ENCODE data around the gene AXIN1. TPM values are rescaled to one million over a fixed set of nuclear protein-coding genes. Genes with fewer than 3 reads are reported as not detected.

Gene AXIN1
- total RNA-seq, 2 donors from 2014 or later = 14.8 TPM

- 0 to 1% methylated on average over 19 to 39 of the region's 58 CpGs for WGBS, 2 donors
- intact Hi-C loops (cut with DNase I) = no loop called here
- Histone ChIP-seq H3K36me3 (replicated peaks in 1 of 2; ENCODE audit: insufficient read depth in 1 of 2, low read depth in 2 of 2) (no peaks in the 10 kb centered on the region), H3K9me3 (no peaks in the 10 kb centered on the region), H3K27ac (no peak overlapping the region), H3K4me3 (no peak overlapping the region), H3K4me1 (peaks cover 49% of the 10 kb centered on the region), H3K27me3 (no peaks in the 10 kb centered on the region)
- peak in 1 of 4 donors; percentile 44 for DNase-seq
- peak; percentile 9 for ATAC-seq
- TF ChIP-seq POLR2A (IDR thresholded peaks at IDR 0.05) = peak; percentile 9 to 16 (median 13)
- no peak for TF ChIP-seq CTCF (IDR thresholded peaks at IDR 0.05)
Observed at GRCh38 chr16:275041-275641, 77.4 kb downstream of the AXIN1 start.

- intact Hi-C loops (cut with DNase I) = no loop called here
- peak; percentile 67 for ATAC-seq
- 35 to 41% methylated on average over 4 to 28 of the region's 30 CpGs for WGBS, 2 donors
Observed at GRCh38 chr16:273547-274421, 78.7 kb downstream of the AXIN1 start.

GRCh38 chr16:272633-273546 lies 79.6 kb downstream of the AXIN1 start:
- DNase-seq (no peak), ATAC-seq (no peak)
- TF ChIP-seq POLR2A (IDR thresholded peaks at IDR 0.05) (no peak), CTCF (IDR thresholded peaks at IDR 0.05) (no peak)
- Histone ChIP-seq H3K4me1 (peaks cover 62% of the 10 kb centered on the region), H3K27ac (peak overlapping the region in 1 of 4 donors; percentile 44), H3K36me3 (replicated peaks in 1 of 2; ENCODE audit: insufficient read depth in 1 of 2, low read depth in 2 of 2) (no peaks in the 10 kb centered on the region), H3K27me3 (no peaks in the 10 kb centered on the region), H3K9me3 (no peaks in the 10 kb centered on the region), H3K4me3 (no peak overlapping the region)
- WGBS, 2 donors = 68% methylated on average over 25 to 36 of the region's 36 CpGs
- intact Hi-C loops (cut with DNase I) = no loop called here

More at GRCh38 chr16:273547-274421, 78.7 kb downstream of the AXIN1 start:
- Histone ChIP-seq H3K4me3 (no peak overlapping the region), H3K36me3 (replicated peaks in 1 of 2; ENCODE audit: insufficient read depth in 1 of 2, low read depth in 2 of 2) (no peaks in the 10 kb centered on the region), H3K4me1 (peaks cover 54% of the 10 kb centered on the region), H3K27me3 (no peaks in the 10 kb centered on the region), H3K27ac (peak overlapping the region in 1 of 4 donors; percentile 44), H3K9me3 (no peaks in the 10 kb centered on the region)
- DNase-seq = peak; percentile 67 to 79 (median 76)
- TF ChIP-seq CTCF (IDR thresholded peaks at IDR 0.05) (no peak), POLR2A (IDR thresholded peaks at IDR 0.05) (no peak)

GRCh38 chr16:270381-271255 lies 81.9 kb downstream of the AXIN1 start:
- intact Hi-C loops (cut with DNase I) = no loop called here
- Histone ChIP-seq H3K27ac (peak overlapping the region; percentile 2 to 84 (median 79)), H3K27me3 (no peaks in the 10 kb centered on the region), H3K4me3 (no peak overlapping the region), H3K36me3 (replicated peaks in 1 of 2; ENCODE audit: insufficient read depth in 1 of 2, low read depth in 2 of 2) (no peaks in the 10 kb centered on the region), H3K9me3 (no peaks in the 10 kb centered on the region), H3K4me1 (peaks cover 56% of the 10 kb centered on the region)
- WGBS, 2 donors = 84% methylated on average over 27 of the region's 34 CpGs; no CpG with 5 or more reads in 1 of the 2 donors
- TF ChIP-seq POLR2A (IDR thresholded peaks at IDR 0.05) = no peak
- no peak for TF ChIP-seq CTCF (IDR thresholded peaks at IDR 0.05)
- no peak for DNase-seq
- ATAC-seq = no peak
